WTC11 (cell line): ENCODE data around the gene DYRK1A. TPM values are rescaled to one million over a fixed set of nuclear protein-coding genes. Genes with fewer than 3 reads are reported as not detected.
A peak's percentile ranks its signal among the peaks of the same experiment; 100 is the strongest.

ENCODE experiments used
- ATAC-seq: fragments of 200-7000 bp; cut with Tn5 transposase; 2 replicates; pipeline ENCODE4 v1.10.0; 2021; ENCODE audit warnings: mild to moderate bottlenecking, moderate library complexity
- CTCF ChIA-PET: fragments of 300-600 bp; sonication (Branson Sonifier 250); formaldehyde crosslinking; loops from one replicate; lab custom pipeline; 2021; ENCODE audit warnings: antibody characterized with exemption; lab: Charles Lee
- POLR2A ChIA-PET: fragments of 350-600 bp; sonication (Branson Sonifier 250); formaldehyde crosslinking; loops from one replicate; lab custom pipeline; 2021; ENCODE audit warnings: antibody characterized with exemption; lab: Charles Lee
- DNase-seq: peaks from one replicate; pipeline ENCODE4 v3.0.0; 2021; ENCODE audit warnings: low spot score
- H3K27ac Mint-ChIP-seq: 2 replicates; pipeline ENCODE4 v1.8.0; 2021; ENCODE audit warnings: mixed read lengths
- H3K27me3 Mint-ChIP-seq: 2 replicates; pipeline ENCODE4 v1.8.0; 2021; ENCODE audit warnings: low read depth, mild to moderate bottlenecking, moderate library complexity, mixed read lengths
- H3K36me3 Mint-ChIP-seq: 2 replicates; pipeline ENCODE4 v1.8.0; 2021; ENCODE audit warnings: mixed read lengths
- H3K4me1 Mint-ChIP-seq: 2 replicates; pipeline ENCODE4 v1.8.0; 2022; ENCODE audit warnings: mixed read lengths
- H3K4me3 Mint-ChIP-seq: 2 replicates; pipeline ENCODE4 v1.8.0; 2021; ENCODE audit warnings: mild to moderate bottlenecking, moderate library complexity, mixed read lengths
- H3K9me3 Mint-ChIP-seq: 2 replicates; pipeline ENCODE4 v1.8.0; 2021; ENCODE audit warnings: mixed read lengths
- AFF4 ChIP-seq: sonication (generic); formaldehyde crosslinking; IDR thresholded peaks from 2 replicates; pipeline ENCODE4 v1.8.1; 2023; ENCODE audit warnings: mild to moderate bottlenecking, missing genetic modification reagents, borderline replicate concordance
- ATF1 ChIP-seq: sonication (generic); formaldehyde crosslinking; IDR thresholded peaks from 2 replicates; pipeline ENCODE4 v1.8.1; 2023; ENCODE audit warnings: mild to moderate bottlenecking, moderate library complexity, missing genetic modification reagents
- ATF2 ChIP-seq: sonication (generic); formaldehyde crosslinking; IDR thresholded peaks from 2 replicates; pipeline ENCODE4 v1.8.1; 2022; ENCODE audit warnings: low read depth, missing genetic modification reagents, borderline replicate concordance
- ATF3 ChIP-seq: sonication (generic); formaldehyde crosslinking; conservative IDR thresholded peaks from 2 replicates; pipeline ENCODE4 v1.8.1; 2022; ENCODE audit warnings: mild to moderate bottlenecking, missing genetic modification reagents
- CTCF ChIP-seq: fragments of 200-600 bp; IDR thresholded peaks from 2 replicates; pipeline ENCODE4 v1.8.0; 2022; ENCODE audit warnings: antibody characterized with exemption
- E2F1 ChIP-seq: sonication (generic); formaldehyde crosslinking; IDR thresholded peaks from 2 replicates; pipeline ENCODE4 v1.8.0; 2022; ENCODE audit warnings: mild to moderate bottlenecking, missing genetic modification reagents
- FOXK1 ChIP-seq: sonication (generic); formaldehyde crosslinking; IDR thresholded peaks from 2 replicates; pipeline ENCODE4 v1.8.0; 2022; ENCODE audit warnings: mild to moderate bottlenecking, moderate library complexity, missing genetic modification reagents
- HMGA2 ChIP-seq: fragments of 250-450 bp; sonication (Bioruptor Pico); IDR thresholded peaks from 2 replicates; pipeline ENCODE4 v1.4.0; 2021; ENCODE audit warnings: mild to moderate bottlenecking, moderate library complexity
- KAT7 ChIP-seq: sonication (generic); formaldehyde crosslinking; IDR thresholded peaks from 2 replicates; pipeline ENCODE4 v1.8.1; 2023; ENCODE audit warnings: missing genetic modification reagents, mild to moderate bottlenecking, borderline replicate concordance
- NFYB ChIP-seq: sonication (generic); formaldehyde crosslinking; conservative IDR thresholded peaks from 2 replicates; pipeline ENCODE4 v1.8.0; 2022; ENCODE audit warnings: low read depth, missing genetic modification reagents
- PRDM15 ChIP-seq: sonication (generic); formaldehyde crosslinking; IDR thresholded peaks from 2 replicates; pipeline ENCODE4 v1.8.0; 2022; ENCODE audit warnings: missing genetic modification reagents
- PREB ChIP-seq: sonication (generic); formaldehyde crosslinking; IDR thresholded peaks from 2 replicates; pipeline ENCODE4 v1.8.1; 2022; ENCODE audit warnings: mild to moderate bottlenecking, missing genetic modification reagents, moderate library complexity, borderline replicate concordance
- SMAD3 ChIP-seq: sonication (generic); formaldehyde crosslinking; IDR thresholded peaks from 2 replicates; pipeline ENCODE4 v1.8.0; 2022; ENCODE audit warnings: missing genetic modification reagents, mild to moderate bottlenecking, borderline replicate concordance
- USF1 ChIP-seq: sonication (generic); formaldehyde crosslinking; IDR thresholded peaks from 2 replicates; pipeline ENCODE4 v1.8.0; 2022; ENCODE audit warnings: mild to moderate bottlenecking, missing genetic modification reagents
- ZNF138 ChIP-seq: sonication (generic); formaldehyde crosslinking; conservative IDR thresholded peaks from 2 replicates; pipeline ENCODE4 v1.8.1; 2022; ENCODE audit warnings: mild to moderate bottlenecking, moderate library complexity, missing genetic modification reagents
- ZNF416 ChIP-seq: fragments of 250-450 bp; sonication (Bioruptor Pico); IDR thresholded peaks from 2 replicates; pipeline ENCODE4 v1.9.0; 2021; ENCODE audit warnings: mild to moderate bottlenecking, inconsistent platforms
- ZNF423 ChIP-seq: fragments of 250-450 bp; sonication (Bioruptor Pico); IDR thresholded peaks from 2 replicates; pipeline ENCODE4 v2.1.2; 2022; ENCODE audit warnings: mild to moderate bottlenecking, moderate library complexity
- ZNF671 ChIP-seq: fragments of 250-450 bp; sonication (Bioruptor Pico); IDR thresholded peaks from 2 replicates; pipeline ENCODE4 v1.8.0; 2021; ENCODE audit warnings: mild to moderate bottlenecking
- total RNA-seq: library from RNA; stranded (reverse); gene quantifications from 3 replicates; pipeline ENCODE4 v1.2.3, GENCODE V29; 2021

The DYRK1A gene
- total RNA-seq, 1 experiment from 2014 or later = 56.5 TPM

- H3K36me3 Mint-ChIP-seq = peaks cover 18% of the 10 kb centered on the region
- peaks cover 42% of the 10 kb centered on the region for H3K4me1 Mint-ChIP-seq
- ChIA-PET CTCF (no interaction called here), POLR2A (interaction anchor here (1.2 to 1.6 kb wide), 2 partner anchors 69 to 168 kb away, joined by 3 to 4 read pairs; partner anchors contain the start of genes DYRK1A and VPS26C)
- peak; percentile 47 for DNase-seq
- H3K27ac Mint-ChIP-seq = no peak overlapping the region
- no peak overlapping the region for H3K4me3 Mint-ChIP-seq
- ATAC-seq = peak; percentile 99
- TF ChIP-seq FOXK1 (CRISPR knock-in tag) (no peak), SMAD3 (CRISPR knock-in tag) (no peak), USF1 (CRISPR knock-in tag) (no peak), NFYB (peak; percentile 59), PRDM15 (CRISPR knock-in tag) (no peak)
- TF ChIP-seq, all 79 proteins: peak for 1
- H3K27me3 Mint-ChIP-seq = no peaks in the 10 kb centered on the region
- peaks cover 17% of the 10 kb centered on the region for H3K9me3 Mint-ChIP-seq
These were observed 68.5 kb downstream of the DYRK1A start for GRCh38 chr21:37435120-37435519.

GRCh38 chr21:37435711-37436110, 69.1 kb downstream of the DYRK1A start:
- H3K27ac Mint-ChIP-seq = no peak overlapping the region

More at GRCh38 chr21:37435711-37436110, 69.1 kb downstream of the DYRK1A start:
- no peak for TF ChIP-seq AFF4 (CRISPR knock-in tag)
- no peak for TF ChIP-seq CTCF
- TF ChIP-seq ZNF423 = no peak
- no peak for TF ChIP-seq PREB
- TF ChIP-seq ZNF671 (CRISPR knock-in tag) = no peak
- no peak for TF ChIP-seq ATF1 (CRISPR knock-in tag)
- no peak for TF ChIP-seq ZNF416
- TF ChIP-seq KAT7 (CRISPR knock-in tag) = no peak
- no peak for TF ChIP-seq ATF2 (CRISPR knock-in tag)
- TF ChIP-seq ATF3 (CRISPR knock-in tag) = no peak
- no peak for TF ChIP-seq ZNF138 (CRISPR knock-in tag)
- no peak for TF ChIP-seq HMGA2
- TF ChIP-seq E2F1 (CRISPR knock-in tag) = no peak
- no peak for DNase-seq
- ATAC-seq = no peak
- CTCF ChIA-PET = no interaction called here
- Mint-ChIP-seq H3K9me3 (peaks cover 17% of the 10 kb centered on the region), H3K27me3 (no peaks in the 10 kb centered on the region), H3K4me1 (peaks cover 39% of the 10 kb centered on the region), H3K36me3 (peaks cover 18% of the 10 kb centered on the region), H3K4me3 (no peak overlapping the region)
- POLR2A ChIA-PET = interaction anchor here (0.6 to 1.6 kb wide), 3 partner anchors 41 to 168 kb away, joined by 3 to 4 read pairs (median 4); partner anchors contain the start of genes DYRK1A and VPS26C
